SU-DHL-6 (cell line): Measurements from ENCODE around the gene SNAP29.

Experiments
- H2AFZ ChIP-seq: fragments of 200-600 bp; sonication (generic); 2 replicates; pipeline ENCODE4 v1.6.1; 2014; ENCODE audit warnings: low read depth, mild to moderate bottlenecking, moderate library complexity, mixed read lengths, antibody characterized with exemption, low read length; ENCODE audit not compliant: severe bottlenecking
- H3F3A ChIP-seq: fragments of 200-600 bp; shearing (Covaris generic); 2 replicates; pipeline ENCODE4 v1.6.0; 2016; ENCODE audit warnings: antibody characterized with exemption, mild to moderate bottlenecking; ENCODE audit not compliant: insufficient read depth
- H3K27ac ChIP-seq: fragments of 200-600 bp; sonication (generic); 2 replicates; pipeline ENCODE4 v1.5.1; 2016; ENCODE audit warnings: low read depth, mild to moderate bottlenecking, low read length, moderate library complexity, mixed read lengths
- H3K27me3 ChIP-seq: fragments of 200-600 bp; sonication (generic), shearing (Covaris generic); 2 replicates; pipeline ENCODE4 v1.6.0; 2014; ENCODE audit warnings: mild to moderate bottlenecking, low read length
- H3K36me3 ChIP-seq: fragments of 200-600 bp; sonication (generic); 2 replicates; pipeline ENCODE4 v1.6.1; 2014; ENCODE audit warnings: mild to moderate bottlenecking, low read length, mixed read lengths
- H3K4me2 ChIP-seq: fragments of 300-600, 200-600 bp; shearing (Covaris generic), sonication (generic); 2 replicates; pipeline ENCODE4 v1.6.0; 2014; ENCODE audit warnings: low read length, low read depth, mild to moderate bottlenecking; ENCODE audit not compliant: poor library complexity, severe bottlenecking
- H3K4me3 ChIP-seq: fragments of 200-600 bp; sonication (generic); 2 replicates; pipeline ENCODE4 v1.5.1; 2014; ENCODE audit warnings: antibody characterized with exemption, low read length, mild to moderate bottlenecking, mixed read lengths; ENCODE audit not compliant: insufficient read depth, poor library complexity, severe bottlenecking
- H3K79me2 ChIP-seq: fragments of 200-600 bp; sonication (generic); 2 replicates; pipeline ENCODE4 v1.6.1; 2014; ENCODE audit warnings: mild to moderate bottlenecking, low read length, moderate library complexity; ENCODE audit not compliant: insufficient read depth
- H3K9ac ChIP-seq: fragments of 200-600 bp; sonication (generic); 2 replicates; pipeline ENCODE4 v1.7.0; 2014; ENCODE audit warnings: mild to moderate bottlenecking, low read length
- H3K9me2 ChIP-seq: fragments of 200-600 bp; sonication (generic); replicated peaks from 2 replicates; pipeline ENCODE4 v1.6.1; 2014; ENCODE audit warnings: low read length; ENCODE audit not compliant: insufficient read depth
- H3K9me3 ChIP-seq: fragments of 200-600 bp; sonication (generic); 2 replicates; pipeline ENCODE4 v1.6.1; 2014; ENCODE audit warnings: low read length, mixed read lengths; ENCODE audit not compliant: insufficient read depth
- H4K20me1 ChIP-seq: fragments of 200-600 bp; sonication (generic); 2 replicates; pipeline ENCODE4 v1.6.1; 2014; ENCODE audit warnings: low read depth, mild to moderate bottlenecking, antibody characterized with exemption, low read length, moderate library complexity, mixed read lengths
- EZH2phosphoT487 ChIP-seq: fragments of 200-600 bp; sonication (generic), shearing (Covaris generic); conservative IDR thresholded peaks from 2 replicates; pipeline ENCODE4 v1.6.1; 2018; ENCODE audit warnings: mild to moderate bottlenecking, antibody characterized with exemption, low read length, moderate library complexity, mixed read lengths
- TF ChIP-seq, protein P1 (sequence below): fragments of 200-600 bp; sonication (generic); IDR thresholded peaks from one replicate; pipeline ENCODE4 v1.5.1; 2017; ENCODE audit warnings: antibody characterized with exemption, mild to moderate bottlenecking, low read length, moderate library complexity; ENCODE audit not compliant: insufficient read depth, poor library complexity, severe bottlenecking

The SNAP29 gene

DNA sequence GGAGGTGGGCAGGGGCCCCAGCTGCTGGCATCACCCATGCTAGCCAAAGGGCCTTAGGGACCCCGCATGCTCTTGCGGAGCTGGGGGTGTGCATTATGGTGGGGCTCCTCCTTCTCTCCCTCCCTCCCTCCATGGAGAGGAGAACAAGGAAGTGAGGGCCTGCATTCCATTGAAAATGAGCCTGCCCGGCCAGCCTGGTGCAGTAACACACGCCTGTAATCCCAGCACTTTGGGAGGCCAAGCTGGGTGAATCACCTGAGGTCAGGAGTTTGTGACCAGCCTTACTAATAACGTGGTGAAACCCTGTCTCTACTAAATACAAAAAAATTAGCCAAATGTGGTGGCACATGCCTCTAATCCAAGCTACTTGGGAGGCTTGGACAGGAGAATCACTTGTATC, 22.4 kb downstream of the SNAP29 start:
- Histone ChIP-seq H2AFZ (no peak overlapping the region), H3K36me3 (no peaks in the 10 kb centered on the region), H3F3A (no peaks in the 10 kb centered on the region), H3K79me2 (no peaks in the 10 kb centered on the region), H3K9me2 (no peaks in the 10 kb centered on the region), H3K4me2 (no peak overlapping the region), H3K4me3 (no peak overlapping the region), H3K27me3 (no peaks in the 10 kb centered on the region), H3K27ac (no peak overlapping the region), H3K9me3 (no peaks in the 10 kb centered on the region), H4K20me1 (no peaks in the 10 kb centered on the region), H3K9ac (no peak overlapping the region)
- TF ChIP-seq EZH2phosphoT487 = no peak
- TF ChIP-seq, protein P1, sequence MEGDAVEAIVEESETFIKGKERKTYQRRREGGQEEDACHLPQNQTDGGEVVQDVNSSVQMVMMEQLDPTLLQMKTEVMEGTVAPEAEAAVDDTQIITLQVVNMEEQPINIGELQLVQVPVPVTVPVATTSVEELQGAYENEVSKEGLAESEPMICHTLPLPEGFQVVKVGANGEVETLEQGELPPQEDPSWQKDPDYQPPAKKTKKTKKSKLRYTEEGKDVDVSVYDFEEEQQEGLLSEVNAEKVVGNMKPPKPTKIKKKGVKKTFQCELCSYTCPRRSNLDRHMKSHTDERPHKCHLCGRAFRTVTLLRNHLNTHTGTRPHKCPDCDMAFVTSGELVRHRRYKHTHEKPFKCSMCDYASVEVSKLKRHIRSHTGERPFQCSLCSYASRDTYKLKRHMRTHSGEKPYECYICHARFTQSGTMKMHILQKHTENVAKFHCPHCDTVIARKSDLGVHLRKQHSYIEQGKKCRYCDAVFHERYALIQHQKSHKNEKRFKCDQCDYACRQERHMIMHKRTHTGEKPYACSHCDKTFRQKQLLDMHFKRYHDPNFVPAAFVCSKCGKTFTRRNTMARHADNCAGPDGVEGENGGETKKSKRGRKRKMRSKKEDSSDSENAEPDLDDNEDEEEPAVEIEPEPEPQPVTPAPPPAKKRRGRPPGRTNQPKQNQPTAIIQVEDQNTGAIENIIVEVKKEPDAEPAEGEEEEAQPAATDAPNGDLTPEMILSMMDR = no peak

DNA sequence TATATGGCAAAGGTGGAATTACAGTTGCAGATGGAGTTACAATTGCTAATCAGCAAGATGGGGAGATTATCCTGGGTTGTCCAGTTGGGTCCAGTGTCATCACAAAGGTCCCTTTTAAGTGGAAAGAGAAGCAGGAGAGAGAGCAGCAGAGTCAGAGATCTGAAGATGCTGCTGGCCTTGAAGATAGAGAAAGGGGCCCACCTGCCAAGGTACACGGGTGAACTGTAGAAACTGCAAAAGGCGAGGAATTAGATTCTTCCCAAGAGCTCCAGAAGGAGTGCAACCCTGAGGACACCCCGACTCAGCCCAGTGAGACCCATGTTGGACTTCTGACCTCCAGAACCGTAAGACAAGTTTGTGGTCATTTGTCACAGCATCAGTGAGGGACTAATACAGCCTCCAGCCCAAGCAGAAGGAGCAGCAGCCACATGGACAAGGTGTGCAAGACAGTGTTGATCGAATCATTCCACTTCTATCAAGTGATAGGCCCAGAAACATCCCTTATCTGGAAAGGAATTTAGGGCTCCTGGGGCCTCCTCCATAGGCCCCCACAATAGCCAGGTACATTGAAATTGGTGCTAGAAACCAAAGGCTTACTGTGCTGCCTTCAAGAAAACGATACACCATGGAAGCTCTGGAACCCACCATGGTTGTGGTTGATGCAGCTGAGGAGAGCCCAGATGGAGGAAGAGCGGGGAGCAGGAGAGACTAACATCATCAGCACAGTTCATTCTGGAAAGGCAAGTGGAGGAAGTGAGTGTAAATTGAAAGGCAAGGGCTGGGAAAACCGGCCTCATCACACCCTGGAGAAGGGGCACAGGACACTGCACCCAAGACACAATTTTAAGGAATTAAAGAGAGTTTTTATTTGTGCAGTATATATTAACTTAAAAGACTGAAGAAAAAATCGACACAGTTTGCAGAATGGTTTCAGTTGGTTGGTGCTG, 23.3 kb downstream of the SNAP29 start:
- no peak overlapping the region for H3K9ac ChIP-seq
- H4K20me1 ChIP-seq = no peaks in the 10 kb centered on the region
- no peaks in the 10 kb centered on the region for H3K36me3 ChIP-seq
- H3K79me2 ChIP-seq = no peaks in the 10 kb centered on the region
- no peaks in the 10 kb centered on the region for H3K9me3 ChIP-seq
- H3K4me3 ChIP-seq = no peak overlapping the region
- TF ChIP-seq, protein P1 = no peak
- no peak for TF ChIP-seq EZH2phosphoT487
- H3F3A ChIP-seq = no peaks in the 10 kb centered on the region
- no peaks in the 10 kb centered on the region for H3K27me3 ChIP-seq
- no peak overlapping the region for H3K27ac ChIP-seq
- H2AFZ ChIP-seq = no peak overlapping the region
- H3K9me2 ChIP-seq = no peaks in the 10 kb centered on the region
- no peak overlapping the region for H3K4me2 ChIP-seq

DNA sequence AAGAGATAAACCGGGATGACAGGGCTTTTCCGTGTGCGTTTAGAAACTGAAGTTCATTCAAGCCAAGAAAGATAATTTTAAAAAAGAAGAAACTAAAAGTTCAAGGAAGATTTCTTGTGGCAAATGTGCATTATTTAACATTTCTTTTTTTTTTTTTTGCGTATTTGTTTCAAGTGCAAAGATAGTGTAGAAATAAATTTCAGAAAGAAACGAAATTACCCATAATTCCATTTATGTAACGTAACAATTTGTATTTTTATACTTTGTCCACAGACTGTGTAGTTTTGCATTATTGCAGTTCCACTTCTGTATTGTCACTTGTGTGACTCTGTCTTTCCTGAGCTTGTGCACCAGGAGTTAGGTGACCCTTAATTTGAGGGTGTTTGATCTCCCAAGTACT, 24.0 kb downstream of the SNAP29 start:
- Histone ChIP-seq H3K27me3 (no peaks in the 10 kb centered on the region), H3K9me2 (no peaks in the 10 kb centered on the region), H3F3A (no peaks in the 10 kb centered on the region), H2AFZ (no peak overlapping the region), H3K27ac (no peak overlapping the region), H3K4me3 (no peak overlapping the region), H3K79me2 (no peaks in the 10 kb centered on the region), H3K9me3 (no peaks in the 10 kb centered on the region), H3K36me3 (no peaks in the 10 kb centered on the region), H4K20me1 (no peaks in the 10 kb centered on the region), H3K9ac (no peak overlapping the region), H3K4me2 (no peak overlapping the region)
- no peak for TF ChIP-seq EZH2phosphoT487
- TF ChIP-seq, protein P1 = no peak
